SK-N-SH treated with all-trans-retinoic acid at 6 μM for 48 hours (cell line): Measurements from ENCODE around the gene ADK.

Source experiments
- ATAC-seq: fragments of 200-7000 bp; cut with Tn5 transposase; 3 replicates; pipeline ENCODE4 v1.9.1; 2020; ENCODE audit warnings: mild to moderate bottlenecking, moderate library complexity
- ARNTL ChIP-seq: fragments of 450-650 bp; formaldehyde crosslinking; IDR thresholded peaks from 2 replicates; pipeline ENCODE4 v1.5.0; 2020; ENCODE audit warnings: low read depth, mild to moderate bottlenecking, moderate library complexity, borderline replicate concordance
- BACH2 ChIP-seq: fragments of 250-450 bp; sonication (Bioruptor Pico); IDR thresholded peaks from 2 replicates; pipeline ENCODE4 v1.9.0; 2021; ENCODE audit warnings: mild to moderate bottlenecking, borderline replicate concordance
- CREB5 ChIP-seq: fragments of 250-450 bp; sonication (Bioruptor Pico); IDR thresholded peaks from 2 replicates; pipeline ENCODE4 v1.5.1; 2020; ENCODE audit warnings: low read depth, mild to moderate bottlenecking, moderate library complexity
- CSDC2 ChIP-seq: fragments of 250-450 bp; sonication (Bioruptor Pico); IDR thresholded peaks from 2 replicates; pipeline ENCODE4 v1.5.0; 2020; ENCODE audit warnings: mild to moderate bottlenecking, moderate library complexity
- CSRNP3 ChIP-seq: fragments of 250-450 bp; sonication (Bioruptor Pico); IDR thresholded peaks from 2 replicates; pipeline ENCODE4 v1.5.1; 2021; ENCODE audit warnings: mild to moderate bottlenecking, moderate library complexity
- ESRRG ChIP-seq: fragments of 250-450 bp; sonication (Bioruptor Pico); IDR thresholded peaks from 2 replicates; pipeline ENCODE4 v1.6.1; 2021; ENCODE audit warnings: mild to moderate bottlenecking
- GLIS3 ChIP-seq: fragments of 250-450 bp; sonication (Bioruptor Pico); IDR thresholded peaks from 2 replicates; pipeline ENCODE4 v1.5.0; 2020; ENCODE audit warnings: mild to moderate bottlenecking, moderate library complexity
- ISL1 ChIP-seq: fragments of 250-450 bp; sonication (Bioruptor Pico); IDR thresholded peaks from 2 replicates; pipeline ENCODE4 v2.1.2; 2022; ENCODE audit warnings: mild to moderate bottlenecking, moderate library complexity
- OSR1 ChIP-seq: fragments of 250-450 bp; sonication (Bioruptor Pico); IDR thresholded peaks from 2 replicates; pipeline ENCODE4 v1.8.0; 2022; ENCODE audit warnings: moderate library complexity, mild to moderate bottlenecking, inconsistent platforms
- PATZ1 ChIP-seq: fragments of 250-450 bp; sonication (Bioruptor Pico); IDR thresholded peaks from 2 replicates; pipeline ENCODE4 v1.8.0; 2020; ENCODE audit warnings: mild to moderate bottlenecking, moderate library complexity, borderline replicate concordance
- POU6F1 ChIP-seq: fragments of 250-450 bp; sonication (Bioruptor Pico); IDR thresholded peaks from 2 replicates; pipeline ENCODE4 v1.8.0; 2021; ENCODE audit warnings: low read depth, mild to moderate bottlenecking, moderate library complexity, borderline replicate concordance
- PPARA ChIP-seq: fragments of 250-450 bp; sonication (Bioruptor Pico); IDR thresholded peaks from 2 replicates; pipeline ENCODE4 v1.5.0; 2020; ENCODE audit warnings: mild to moderate bottlenecking, borderline replicate concordance
- RARB ChIP-seq: fragments of 250-450 bp; sonication (Bioruptor Pico); IDR thresholded peaks from 2 replicates; pipeline ENCODE4 v1.8.0; 2021; ENCODE audit warnings: mild to moderate bottlenecking, moderate library complexity
- SNAI2 ChIP-seq: fragments of 250-450 bp; sonication (Bioruptor Pico); IDR thresholded peaks from 2 replicates; pipeline ENCODE4 v1.5.0; 2020; ENCODE audit warnings: mild to moderate bottlenecking, moderate library complexity
- TCF4 ChIP-seq: fragments of 250-450 bp; sonication (Bioruptor Pico); IDR thresholded peaks from 2 replicates; pipeline ENCODE4 v1.8.0; 2021; ENCODE audit warnings: mild to moderate bottlenecking, moderate library complexity, borderline replicate concordance
- TOX ChIP-seq: fragments of 250-450 bp; sonication (Bioruptor Pico); IDR thresholded peaks from 2 replicates; pipeline ENCODE4 v1.8.0; 2021; ENCODE audit warnings: mild to moderate bottlenecking, moderate library complexity, borderline replicate concordance
- TSHZ2 ChIP-seq: fragments of 250-450 bp; sonication (Bioruptor Pico); IDR thresholded peaks from 2 replicates; pipeline ENCODE4 v1.5.0; 2020; ENCODE audit warnings: mild to moderate bottlenecking, moderate library complexity
- ZFP3 ChIP-seq: fragments of 250-450 bp; sonication (Bioruptor Pico); IDR thresholded peaks from 2 replicates; pipeline ENCODE4 v1.5.0; 2020; ENCODE audit warnings: mild to moderate bottlenecking, moderate library complexity
- ZFP30 ChIP-seq: fragments of 450-650 bp; formaldehyde crosslinking; IDR thresholded peaks from 2 replicates; pipeline ENCODE4 v1.5.0; 2022; ENCODE audit warnings: mild to moderate bottlenecking, moderate library complexity
- ZNF565 ChIP-seq: fragments of 450-650 bp; formaldehyde crosslinking; conservative IDR thresholded peaks from 2 replicates; pipeline ENCODE4 v1.5.0; 2020; ENCODE audit warnings: low read depth, mild to moderate bottlenecking, moderate library complexity
- ZNF70 ChIP-seq: fragments of 450-650 bp; formaldehyde crosslinking; IDR thresholded peaks from 2 replicates; pipeline ENCODE4 v1.5.0; 2020; ENCODE audit warnings: mild to moderate bottlenecking, moderate library complexity
- ZNF8 ChIP-seq: fragments of 450-650 bp; formaldehyde crosslinking; IDR thresholded peaks from 2 replicates; pipeline ENCODE4 v1.5.0; 2020; ENCODE audit warnings: mild to moderate bottlenecking, moderate library complexity

Gene ADK

GRCh38 chr10:74289188-74289587, 138.2 kb downstream of the ADK start:
- TF ChIP-seq ZFP30 (CRISPR knock-in tag) (no peak), ZNF70 (CRISPR knock-in tag) (no peak), ZNF8 (CRISPR knock-in tag) (no peak), TOX (CRISPR knock-in tag) (no peak), SNAI2 (CRISPR knock-in tag) (no peak), BACH2 (CRISPR knock-in tag) (no peak)
- no peak for ATAC-seq

GRCh38 chr10:74289951-74290350, 138.9 kb downstream of the ADK start:
- no peak for TF ChIP-seq ISL1 (CRISPR knock-in tag)
- no peak for TF ChIP-seq ESRRG (CRISPR knock-in tag)
- no peak for TF ChIP-seq TSHZ2 (CRISPR knock-in tag)
- TF ChIP-seq CSRNP3 (CRISPR knock-in tag): no peak
- TF ChIP-seq PPARA (CRISPR knock-in tag): no peak
- no peak for TF ChIP-seq BACH2 (CRISPR knock-in tag)
- TF ChIP-seq ARNTL (CRISPR knock-in tag): no peak
- TF ChIP-seq CSDC2 (CRISPR knock-in tag): no peak
- no peak for TF ChIP-seq ZNF565 (CRISPR knock-in tag)
- no peak for TF ChIP-seq ZNF70 (CRISPR knock-in tag)
- no peak for TF ChIP-seq ZNF8 (CRISPR knock-in tag)
- no peak for TF ChIP-seq CREB5

GRCh38 chr10:74290708-74291107, 139.7 kb downstream of the ADK start:
- peak; percentile 74 for ATAC-seq
- peak; percentile 66 for TF ChIP-seq ISL1 (CRISPR knock-in tag)
- no peak for TF ChIP-seq RARB

More at GRCh38 chr10:74289951-74290350, 138.9 kb downstream of the ADK start:
- no peak for ATAC-seq

GRCh38 chr10:74292871-74293427, 141.9 kb downstream of the ADK start:
- no peak for TF ChIP-seq ZFP3 (CRISPR knock-in tag)
- TF ChIP-seq SNAI2 (CRISPR knock-in tag): no peak
- TF ChIP-seq PPARA (CRISPR knock-in tag): no peak
- no peak for TF ChIP-seq CSDC2 (CRISPR knock-in tag)
- TF ChIP-seq CREB5: no peak
- no peak for TF ChIP-seq CSRNP3 (CRISPR knock-in tag)
- TF ChIP-seq ZNF70 (CRISPR knock-in tag): no peak
- no peak for TF ChIP-seq TCF4 (CRISPR knock-in tag)
- no peak for TF ChIP-seq ARNTL (CRISPR knock-in tag)
- no peak for TF ChIP-seq GLIS3 (CRISPR knock-in tag)
- no peak for TF ChIP-seq RARB
- TF ChIP-seq ZNF565 (CRISPR knock-in tag): no peak
- TF ChIP-seq PATZ1 (CRISPR knock-in tag): no peak
- no peak for TF ChIP-seq OSR1
- no peak for TF ChIP-seq POU6F1 (CRISPR knock-in tag)
- ATAC-seq: peak; percentile 77
